ENCODE measurements around the gene LDLRAP1.

GRCh38 chr1:25527946-25528595, 15.3 kb upstream of the LDLRAP1 start:
- TF ChIP-seq EP300 (IDR thresholded peaks at IDR 0.05) (no peak), POLR2A (IDR thresholded peaks at IDR 0.05) (no peak)
- TF ChIP-seq, protein P1, sequence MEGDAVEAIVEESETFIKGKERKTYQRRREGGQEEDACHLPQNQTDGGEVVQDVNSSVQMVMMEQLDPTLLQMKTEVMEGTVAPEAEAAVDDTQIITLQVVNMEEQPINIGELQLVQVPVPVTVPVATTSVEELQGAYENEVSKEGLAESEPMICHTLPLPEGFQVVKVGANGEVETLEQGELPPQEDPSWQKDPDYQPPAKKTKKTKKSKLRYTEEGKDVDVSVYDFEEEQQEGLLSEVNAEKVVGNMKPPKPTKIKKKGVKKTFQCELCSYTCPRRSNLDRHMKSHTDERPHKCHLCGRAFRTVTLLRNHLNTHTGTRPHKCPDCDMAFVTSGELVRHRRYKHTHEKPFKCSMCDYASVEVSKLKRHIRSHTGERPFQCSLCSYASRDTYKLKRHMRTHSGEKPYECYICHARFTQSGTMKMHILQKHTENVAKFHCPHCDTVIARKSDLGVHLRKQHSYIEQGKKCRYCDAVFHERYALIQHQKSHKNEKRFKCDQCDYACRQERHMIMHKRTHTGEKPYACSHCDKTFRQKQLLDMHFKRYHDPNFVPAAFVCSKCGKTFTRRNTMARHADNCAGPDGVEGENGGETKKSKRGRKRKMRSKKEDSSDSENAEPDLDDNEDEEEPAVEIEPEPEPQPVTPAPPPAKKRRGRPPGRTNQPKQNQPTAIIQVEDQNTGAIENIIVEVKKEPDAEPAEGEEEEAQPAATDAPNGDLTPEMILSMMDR (IDR thresholded peaks at IDR 0.05): no peak
